ENCODE results near the gene GTF3C1. TPM values are rescaled to one million over a fixed set of nuclear protein-coding genes. Genes with fewer than 3 reads are reported as not detected.

Gene GTF3C1
- total RNA-seq, 1 experiment from 2014 or later = 121 TPM

DNA sequence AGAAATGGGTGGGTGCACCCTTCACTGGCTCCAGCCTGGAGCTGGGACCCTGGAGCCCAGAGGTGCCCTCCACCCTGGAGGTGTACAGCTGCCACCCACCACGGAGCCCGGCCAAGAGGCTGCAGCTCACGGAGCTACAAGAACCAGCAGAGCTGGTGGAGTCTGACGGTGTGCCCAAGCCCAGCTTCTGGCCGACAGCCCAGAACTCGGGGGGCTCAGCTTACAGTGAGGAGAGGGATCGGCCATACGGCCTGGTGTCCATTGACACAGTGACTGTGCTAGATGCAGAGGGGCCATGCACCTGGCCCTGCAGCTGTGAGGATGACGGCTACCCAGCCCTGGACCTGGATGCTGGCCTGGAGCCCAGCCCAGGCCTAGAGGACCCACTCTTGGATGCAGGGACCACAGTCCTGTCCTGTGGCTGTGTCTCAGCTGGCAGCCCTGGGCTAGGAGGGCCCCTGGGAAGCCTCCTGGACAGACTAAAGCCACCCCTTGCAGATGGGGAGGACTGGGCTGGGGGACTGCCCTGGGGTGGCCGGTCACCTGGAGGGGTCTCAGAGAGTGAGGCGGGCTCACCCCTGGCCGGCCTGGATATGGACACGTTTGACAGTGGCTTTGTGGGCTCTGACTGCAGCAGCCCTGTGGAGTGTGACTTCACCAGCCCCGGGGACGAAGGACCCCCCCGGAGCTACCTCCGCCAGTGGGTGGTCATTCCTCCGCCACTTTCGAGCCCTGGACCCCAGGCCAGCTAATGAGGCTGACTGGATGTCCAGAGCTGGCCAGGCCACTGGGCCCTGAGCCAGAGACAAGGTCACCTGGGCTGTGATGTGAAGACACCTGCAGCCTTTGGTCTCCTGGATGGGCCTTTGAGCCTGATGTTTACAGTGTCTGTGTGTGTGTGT, 100.9 kb downstream of the GTF3C1 start:
- Histone ChIP-seq H3K36me3 (ENCODE audit: control insufficient read depth, insufficient read depth, low read length) (no peaks in the 10 kb centered on the region), H3K4me3 (ENCODE audit: low read depth in 2 of 2, low read length in 2 of 2) (no peak overlapping the region), H3K9me3 (ENCODE audit: control insufficient read depth, insufficient read depth, low read depth, low read length) (no peaks in the 10 kb centered on the region), H3K27ac (ENCODE audit: low read length) (no peak overlapping the region), H3K4me1 (ENCODE audit: control insufficient read depth, insufficient read depth, low read length) (no peaks in the 10 kb centered on the region), H3K27me3 (ENCODE audit: control insufficient read depth, insufficient read depth, low read length) (peaks cover 2% of the 10 kb centered on the region; the same call in 1 of the 2 replicates)
- TF ChIP-seq SIN3A (IDR thresholded peaks at IDR 0.05; ENCODE audit: borderline replicate concordance, insufficient read depth, low read depth, low read length) (no peak), POLR2AphosphoS5 (IDR thresholded peaks at IDR 0.05; ENCODE audit: low read depth, low read length) (no peak)
- TF ChIP-seq, protein P1, sequence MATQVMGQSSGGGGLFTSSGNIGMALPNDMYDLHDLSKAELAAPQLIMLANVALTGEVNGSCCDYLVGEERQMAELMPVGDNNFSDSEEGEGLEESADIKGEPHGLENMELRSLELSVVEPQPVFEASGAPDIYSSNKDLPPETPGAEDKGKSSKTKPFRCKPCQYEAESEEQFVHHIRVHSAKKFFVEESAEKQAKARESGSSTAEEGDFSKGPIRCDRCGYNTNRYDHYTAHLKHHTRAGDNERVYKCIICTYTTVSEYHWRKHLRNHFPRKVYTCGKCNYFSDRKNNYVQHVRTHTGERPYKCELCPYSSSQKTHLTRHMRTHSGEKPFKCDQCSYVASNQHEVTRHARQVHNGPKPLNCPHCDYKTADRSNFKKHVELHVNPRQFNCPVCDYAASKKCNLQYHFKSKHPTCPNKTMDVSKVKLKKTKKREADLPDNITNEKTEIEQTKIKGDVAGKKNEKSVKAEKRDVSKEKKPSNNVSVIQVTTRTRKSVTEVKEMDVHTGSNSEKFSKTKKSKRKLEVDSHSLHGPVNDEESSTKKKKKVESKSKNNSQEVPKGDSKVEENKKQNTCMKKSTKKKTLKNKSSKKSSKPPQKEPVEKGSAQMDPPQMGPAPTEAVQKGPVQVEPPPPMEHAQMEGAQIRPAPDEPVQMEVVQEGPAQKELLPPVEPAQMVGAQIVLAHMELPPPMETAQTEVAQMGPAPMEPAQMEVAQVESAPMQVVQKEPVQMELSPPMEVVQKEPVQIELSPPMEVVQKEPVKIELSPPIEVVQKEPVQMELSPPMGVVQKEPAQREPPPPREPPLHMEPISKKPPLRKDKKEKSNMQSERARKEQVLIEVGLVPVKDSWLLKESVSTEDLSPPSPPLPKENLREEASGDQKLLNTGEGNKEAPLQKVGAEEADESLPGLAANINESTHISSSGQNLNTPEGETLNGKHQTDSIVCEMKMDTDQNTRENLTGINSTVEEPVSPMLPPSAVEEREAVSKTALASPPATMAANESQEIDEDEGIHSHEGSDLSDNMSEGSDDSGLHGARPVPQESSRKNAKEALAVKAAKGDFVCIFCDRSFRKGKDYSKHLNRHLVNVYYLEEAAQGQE (IDR thresholded peaks at IDR 0.05; ENCODE audit: insufficient read depth in 1 of 2, low read depth in 2 of 2, low read length in 1 of 2) = no peak
- DNase-seq (ENCODE audit: low read depth, low spot score) (no peak), ATAC-seq (peak; percentile 52; the same call in 1 of the 2 replicates)
- in situ Hi-C loops (cut with HindIII; ENCODE audit: low pct_unique_long_range_greater_than_20kb, low sequenced_read_pairs) (no loop called here), intact Hi-C loops (cut with micrococcal nuclease; ENCODE audit: unreplicated experiment) (no loop called here)
- ChIA-PET CTCF (no interaction called here), POLR2A (no interaction called here)
- no TSS peak for BruUV-seq (replicated peaks)

- Histone ChIP-seq H3K9me3 (ENCODE audit: control insufficient read depth, insufficient read depth, low read depth, low read length) (no peaks in the 10 kb centered on the region), H3K27me3 (ENCODE audit: control insufficient read depth, insufficient read depth, low read length) (peaks cover 2% of the 10 kb centered on the region; the same call in 1 of the 2 replicates), H3K4me3 (ENCODE audit: low read depth in 2 of 2, low read length in 2 of 2) (no peak overlapping the region), H3K4me1 (ENCODE audit: control insufficient read depth, insufficient read depth, low read length) (no peaks in the 10 kb centered on the region), H3K36me3 (ENCODE audit: control insufficient read depth, insufficient read depth, low read length) (no peaks in the 10 kb centered on the region), H3K27ac (ENCODE audit: low read length) (no peak overlapping the region)
- TF ChIP-seq, protein P2, sequence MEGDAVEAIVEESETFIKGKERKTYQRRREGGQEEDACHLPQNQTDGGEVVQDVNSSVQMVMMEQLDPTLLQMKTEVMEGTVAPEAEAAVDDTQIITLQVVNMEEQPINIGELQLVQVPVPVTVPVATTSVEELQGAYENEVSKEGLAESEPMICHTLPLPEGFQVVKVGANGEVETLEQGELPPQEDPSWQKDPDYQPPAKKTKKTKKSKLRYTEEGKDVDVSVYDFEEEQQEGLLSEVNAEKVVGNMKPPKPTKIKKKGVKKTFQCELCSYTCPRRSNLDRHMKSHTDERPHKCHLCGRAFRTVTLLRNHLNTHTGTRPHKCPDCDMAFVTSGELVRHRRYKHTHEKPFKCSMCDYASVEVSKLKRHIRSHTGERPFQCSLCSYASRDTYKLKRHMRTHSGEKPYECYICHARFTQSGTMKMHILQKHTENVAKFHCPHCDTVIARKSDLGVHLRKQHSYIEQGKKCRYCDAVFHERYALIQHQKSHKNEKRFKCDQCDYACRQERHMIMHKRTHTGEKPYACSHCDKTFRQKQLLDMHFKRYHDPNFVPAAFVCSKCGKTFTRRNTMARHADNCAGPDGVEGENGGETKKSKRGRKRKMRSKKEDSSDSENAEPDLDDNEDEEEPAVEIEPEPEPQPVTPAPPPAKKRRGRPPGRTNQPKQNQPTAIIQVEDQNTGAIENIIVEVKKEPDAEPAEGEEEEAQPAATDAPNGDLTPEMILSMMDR (IDR thresholded peaks at IDR 0.05) = no peak
- TF ChIP-seq SIN3A (IDR thresholded peaks at IDR 0.05; ENCODE audit: borderline replicate concordance, insufficient read depth, low read depth, low read length) = no peak
- TF ChIP-seq TCF7L2 (IDR thresholded peaks at IDR 0.05; ENCODE audit: low read depth, low read length) = no peak
- TF ChIP-seq POLR2AphosphoS5 (IDR thresholded peaks at IDR 0.05; ENCODE audit: low read depth, low read length) = no peak
- TF ChIP-seq, protein P1 (IDR thresholded peaks at IDR 0.05; ENCODE audit: insufficient read depth in 1 of 2, low read depth in 2 of 2, low read length in 1 of 2) = no peak
- DNase-seq (ENCODE audit: low read depth, low spot score) (no peak), ATAC-seq (no peak)
- intact Hi-C loops (cut with micrococcal nuclease; ENCODE audit: unreplicated experiment) = no loop called here
- in situ Hi-C loops (cut with HindIII; ENCODE audit: low pct_unique_long_range_greater_than_20kb, low sequenced_read_pairs) = no loop called here
- ChIA-PET CTCF (no interaction called here), POLR2A (no interaction called here)
- BruUV-seq (replicated peaks) = no TSS peak
These were observed 102.4 kb downstream of the GTF3C1 start for GRCh38 chr16:27447301-27447700.

All from Panc1 (cell line).